GM12878 (cell line): ENCODE data around the gene GATA3. TPM values are rescaled to one million over a fixed set of nuclear protein-coding genes. Genes with fewer than 3 reads are reported as not detected.

ENCODE experiments used
- ATAC-seq: fragments of 200-7000 bp; cut with Tn5 transposase; 3 replicates; pipeline ENCODE4 v1.9.1; 2020; ENCODE audit warnings: mild to moderate bottlenecking, moderate library complexity
- BruUV-seq: library from RNA; stranded (reverse); fragments of 400-500 nt; replicated peaks from 2 replicates; lab custom pipeline; 2021; lab: Mats Ljungman, UMichigan
- CTCF ChIA-PET: fragments of 300-600 bp; sonication (Branson Sonifier 250); formaldehyde crosslinking; extraction: SDS; loops from one replicate; lab custom pipeline; 2021; ENCODE audit warnings: inconsistent platforms; lab: Yijun Ruan, JAX
- POLR2A ChIA-PET: fragments of 350-600 bp; formaldehyde crosslinking; extraction: SDS; loops from one replicate; lab custom pipeline; 2021; ENCODE audit warnings: inconsistent platforms; lab: Charles Lee
- RAD21 ChIA-PET: fragments of 300-600 bp; sonication (Branson Sonifier 250); formaldehyde crosslinking; loops from one replicate; lab custom pipeline; 2023; ENCODE audit warnings: antibody characterized with exemption; ENCODE audit not compliant: unreplicated experiment; lab: Charles Lee
- SMC1A ChIA-PET: fragments of 300-600 bp; sonication (Branson Sonifier 250); formaldehyde crosslinking; loops from one replicate; lab custom pipeline; 2023; ENCODE audit not compliant: unreplicated experiment, uncharacterized antibody; lab: Charles Lee
- DNase-seq: peaks from one replicate; pipeline ENCODE4 v3.0.0-alpha.2; 2011; ENCODE audit warnings: low read depth, low spot score
- FAIRE-seq: peaks from 3 replicates; lab custom pipeline; 2011; peaks lifted over from hg19 to GRCh38; lab: Jason Lieb, UNC
- H2AFZ ChIP-seq: 2 replicates; pipeline ENCODE4 v1.6.0; 2011; ENCODE audit warnings: low read depth, low read length, control low read depth; ENCODE audit not compliant: control insufficient read depth
- H3K27ac ChIP-seq: 2 replicates; pipeline ENCODE4 v1.5.1; 2011; ENCODE audit warnings: control low read depth; ENCODE audit not compliant: control insufficient read depth, insufficient read depth
- H3K27me3 ChIP-seq, 2 experiments: replicated peaks in 1 of 2; 2 replicates each; pipeline versions ENCODE4 v1.6.0 to v1.6.1; 2011; ENCODE audit warnings: low read length in 1 of 2; ENCODE audit not compliant: control insufficient read depth in 2 of 2, insufficient read depth in 2 of 2
- H3K36me3 ChIP-seq, 2 experiments: 2 replicates each; pipeline ENCODE4 v1.5.1; 2011; ENCODE audit warnings: low read length in 1 of 2; ENCODE audit not compliant: control insufficient read depth in 2 of 2, insufficient read depth in 2 of 2
- H3K4me1 ChIP-seq: 2 replicates; pipeline ENCODE4 v1.6.1; 2011; ENCODE audit warnings: mild to moderate bottlenecking, low read length, moderate library complexity, mixed read lengths; ENCODE audit not compliant: control insufficient read depth, insufficient read depth
- H3K4me2 ChIP-seq: 2 replicates; pipeline ENCODE4 v1.6.0; 2011; ENCODE audit warnings: control low read depth; ENCODE audit not compliant: control insufficient read depth, insufficient read depth
- H3K4me3 ChIP-seq: fragments of 200-600 bp; sonication (generic); 2 replicates; pipeline ENCODE4 v1.5.1; 2016
- H3K79me2 ChIP-seq: 2 replicates; pipeline ENCODE4 v1.6.0; 2011; ENCODE audit warnings: low read length; ENCODE audit not compliant: control insufficient read depth, insufficient read depth
- H3K9ac ChIP-seq: 2 replicates; pipeline ENCODE4 v1.8.0; 2011; ENCODE audit warnings: low read length, control low read depth, mixed read lengths; ENCODE audit not compliant: control insufficient read depth, insufficient read depth
- H3K9me3 ChIP-seq: replicated peaks from 3 replicates; pipeline ENCODE4 v1.5.1; 2011; ENCODE audit warnings: mild to moderate bottlenecking, low read length; ENCODE audit not compliant: control insufficient read depth, insufficient read depth
- H4K20me1 ChIP-seq: 2 replicates; pipeline ENCODE4 v1.6.0; 2011; ENCODE audit not compliant: control insufficient read depth, insufficient read depth
- BHLHE40 ChIP-seq, 2 experiments: fragments of 450-650 bp in 1 of 2; IDR thresholded peaks; 2 replicates each; pipeline ENCODE4 v1.6.1; 2011 to 2017; ENCODE audit warnings: low read depth in 2 of 2, borderline replicate concordance in 1 of 2, improper control_type of control experiment in 1 of 2, low read length in 1 of 2, mild to moderate bottlenecking in 1 of 2
- E4F1 ChIP-seq: fragments of 450-650 bp; IDR thresholded peaks from 2 replicates; pipeline ENCODE4 v1.6.1; 2018; ENCODE audit warnings: borderline replicate concordance, mild to moderate bottlenecking; ENCODE audit not compliant: partially characterized antibody
- EGR1 ChIP-seq, 2 experiments: IDR thresholded peaks; 1 replicate in 1 of 2; 2 replicates in 1 of 2; pipeline ENCODE4 v1.6.1; 2011 to 2012; ENCODE audit warnings: low read depth in 2 of 2, low read length in 2 of 2, borderline replicate concordance in 1 of 2, mild to moderate bottlenecking in 1 of 2, moderate library complexity in 1 of 2
- FOXM1 ChIP-seq: IDR thresholded peaks from 2 replicates; pipeline ENCODE4 v1.6.1; 2012; ENCODE audit warnings: low read depth, mild to moderate bottlenecking, inconsistent platforms, low read length, moderate library complexity
- IKZF1 ChIP-seq: fragments of 450-650 bp; conservative IDR thresholded peaks from 2 replicates; pipeline ENCODE4 v1.6.1; 2017; ENCODE audit warnings: antibody characterized with exemption, mild to moderate bottlenecking
- IKZF2 ChIP-seq, 2 experiments: fragments of 450-650 bp; IDR thresholded peaks; 2 replicates each; pipeline ENCODE4 v1.6.1; 2017; ENCODE audit warnings: mild to moderate bottlenecking in 2 of 2, moderate library complexity in 2 of 2
- IRF4 ChIP-seq: IDR thresholded peaks from 2 replicates; pipeline ENCODE4 v1.6.1; 2011; ENCODE audit warnings: low read depth, low read length
- MAX ChIP-seq: IDR thresholded peaks from 2 replicates; pipeline ENCODE4 v1.6.1; 2012; ENCODE audit warnings: low read depth, low read length, improper control_type of control experiment
- MTA2 ChIP-seq: fragments of 450-650 bp; IDR thresholded peaks from 2 replicates; pipeline ENCODE4 v1.6.1; 2016; ENCODE audit warnings: low read depth, mild to moderate bottlenecking, moderate library complexity
- PBX3 ChIP-seq: IDR thresholded peaks from 2 replicates; pipeline ENCODE4 v1.6.1; 2011; ENCODE audit warnings: mild to moderate bottlenecking, low read depth, low read length, moderate library complexity; ENCODE audit not compliant: insufficient replicate concordance
- PML ChIP-seq: IDR thresholded peaks from 2 replicates; pipeline ENCODE4 v1.6.1; 2012; ENCODE audit warnings: low read length, inconsistent platforms
- RAD51 ChIP-seq: fragments of 450-650 bp; IDR thresholded peaks from 2 replicates; pipeline ENCODE4 v1.6.1; 2016; ENCODE audit warnings: moderate library complexity, mild to moderate bottlenecking, inconsistent platforms
- RELA ChIP-seq: fragments of 450-650 bp; IDR thresholded peaks from 2 replicates; pipeline ENCODE4 v1.8.0; 2014; ENCODE audit warnings: borderline replicate concordance; ENCODE audit not compliant: partially characterized antibody
- RFX5 ChIP-seq: IDR thresholded peaks from 2 replicates; pipeline ENCODE4 v1.6.1; 2011; ENCODE audit warnings: low read depth, low read length, improper control_type of control experiment
- RUNX3 ChIP-seq: IDR thresholded peaks from 2 replicates; pipeline ENCODE4 v1.6.1; 2012; ENCODE audit warnings: low read length, inconsistent platforms
- SREBF2 ChIP-seq: IDR thresholded peaks from 2 replicates; pipeline ENCODE4 v1.6.1; 2012; ENCODE audit warnings: mild to moderate bottlenecking, low read length
- TARDBP ChIP-seq: IDR thresholded peaks from 2 replicates; pipeline ENCODE4 v1.6.1; 2016; ENCODE audit warnings: borderline replicate concordance
- TCF3 ChIP-seq: IDR thresholded peaks from 2 replicates; pipeline ENCODE4 v1.6.1; 2012; ENCODE audit warnings: low read depth, mild to moderate bottlenecking, low read length, borderline replicate concordance; ENCODE audit not compliant: insufficient read depth
- WRNIP1 ChIP-seq: IDR thresholded peaks from 2 replicates; pipeline ENCODE4 v1.6.1; 2011; ENCODE audit warnings: low read depth, low read length, improper control_type of control experiment, borderline replicate concordance
- WGBS: methylation state at CpG from one replicate; pipeline ENCODE4 v1.1.6; 2016; ENCODE audit warnings: low lambda C conversion rate; ENCODE audit not compliant: insufficient replicate concordance, insufficient coverage; ENCODE audit errors: missing lambda C conversion rate; 5-methylcytosine and 5-hydroxymethylcytosine counted together
- in situ Hi-C: fragments of 300-500 bp; cut with MboI; formaldehyde crosslinking; loops from 9 replicates; pipeline ENCODE4 v1.14.3; 2018; ENCODE audit warnings: mixed read lengths
- intact Hi-C: fragments of 100-400 bp; cut with micrococcal nuclease; formaldehyde crosslinking; loops from one replicate; pipeline ENCODE4 v1.14.2; 2022; ENCODE audit not compliant: unreplicated experiment
- polyA plus RNA-seq, 11 experiments: library from polyadenylated mRNA; depleted of rRNA in 4 of 11; unstranded in 6 of 11; stranded (reverse) in 5 of 11; fragments of >200 nt; fragmentation: Nextera tagmentation in 4 of 11; fragmentation: Illumina TruSeq in 1 of 11; extraction: Ambion mirVana in 4 of 11; extraction: Trizol in 1 of 11; gene quantifications; 1 replicate in 1 of 11; 2 replicates in 10 of 11; pipeline versions ENCODE4 v1.2.1 to v1.2.3, GENCODE V29; 2011 to 2016; ENCODE audit warnings: inconsistent platforms in 2 of 11, missing spikeins in 2 of 11, low read depth in 1 of 11
- total RNA-seq, 4 experiments: library from RNA; depleted of rRNA in 3 of 4; stranded (reverse); fragments of >200 nt in 3 of 4; fragmentation: Illumina TruSeq in 1 of 4; extraction: Trizol in 1 of 4; gene quantifications; 2 replicates each; pipeline versions ENCODE4 v1.2.1 to v1.2.3, GENCODE V29; 2013 to 2021

Gene GATA3
- total and polyA plus RNA-seq, 10 of the 15 experiments (the other 5 are each of a cell fraction or from before 2014, with no cell fraction given): 0.08 to 0.80 (median 0.29) TPM

GRCh38 chr10:8048281-8049008 lies 6.0 kb upstream of the GATA3 start:
- ChIA-PET RAD21 (no interaction called here), SMC1A (no interaction called here)
- Histone ChIP-seq H3K9me3 (no peaks in the 10 kb centered on the region), H3K9ac (no peak overlapping the region), H3K79me2 (no peaks in the 10 kb centered on the region), H3K36me3 (no peaks in the 10 kb centered on the region), H3K27ac (no peak overlapping the region), H3K4me1 (peaks cover 11% of the 10 kb centered on the region), H4K20me1 (no peaks in the 10 kb centered on the region), H3K27me3 (peaks cover 27 to 37% of the 10 kb centered on the region in 2 experiments), H3K4me2 (no peak overlapping the region)
- FAIRE-seq (no peak), DNase-seq (no peak)
- intact Hi-C loops: no loop called here
- no TSS peak for BruUV-seq
- WGBS: 15% methylated on average over 18 of the region's 29 CpGs
- in situ Hi-C loops: loop anchor here (25.0 kb wide), 1 partner anchor 1164 kb away; no protein-coding TSS in a partner anchor
- TF ChIP-seq RUNX3 (peak; percentile 55), PML (no peak), FOXM1 (peak; percentile 42; the same call in 1 of the 2 replicates), RAD51 (no peak), PBX3 (no peak), E4F1 (no peak), EGR1 (IDR thresholded peaks at IDR 0.05; ENCODE audit: borderline replicate concordance in 1 of 2, low read depth in 2 of 2, low read length in 2 of 2) (peak in 1 of 2 experiments; percentile 67; a peak in 1 of 3 replicates), TCF3 (no peak), MAX (no peak), RFX5 (no peak), IRF4 (no peak), MTA2 (no peak), IKZF2 (IDR thresholded peaks at IDR 0.05) (peak; percentile 25 to 64; a peak in 3 of 4 replicates), IKZF1 (peak; percentile 45; the same call in 1 of the 2 replicates), SREBF2 (no peak), WRNIP1 (no peak), RELA (peak; percentile 7), TARDBP (no peak), BHLHE40 (IDR thresholded peaks at IDR 0.05; ENCODE audit: borderline replicate concordance in 1 of 2, low read depth in 2 of 2, low read length in 1 of 2) (peak; percentile 88)
- TF ChIP-seq, all 136 proteins: peak for 7
- Histone ChIP-seq H3K4me3 (no peak overlapping the region), H2AFZ (no peak overlapping the region)
- ChIA-PET POLR2A (no interaction called here), CTCF (interaction anchor here (0.6 kb wide), 1 partner anchor 523 kb away, joined by 4 read pairs; no protein-coding TSS in a partner anchor)
- ATAC-seq: peak; percentile 10
